ENCODE measurements around the gene FARP2.
"Not testable (repeated sequence)": the region's sequence is repeated elsewhere in the genome, so short reads cannot be mapped to it uniquely, and the experiment has no call there.

The FARP2 gene, protein sequence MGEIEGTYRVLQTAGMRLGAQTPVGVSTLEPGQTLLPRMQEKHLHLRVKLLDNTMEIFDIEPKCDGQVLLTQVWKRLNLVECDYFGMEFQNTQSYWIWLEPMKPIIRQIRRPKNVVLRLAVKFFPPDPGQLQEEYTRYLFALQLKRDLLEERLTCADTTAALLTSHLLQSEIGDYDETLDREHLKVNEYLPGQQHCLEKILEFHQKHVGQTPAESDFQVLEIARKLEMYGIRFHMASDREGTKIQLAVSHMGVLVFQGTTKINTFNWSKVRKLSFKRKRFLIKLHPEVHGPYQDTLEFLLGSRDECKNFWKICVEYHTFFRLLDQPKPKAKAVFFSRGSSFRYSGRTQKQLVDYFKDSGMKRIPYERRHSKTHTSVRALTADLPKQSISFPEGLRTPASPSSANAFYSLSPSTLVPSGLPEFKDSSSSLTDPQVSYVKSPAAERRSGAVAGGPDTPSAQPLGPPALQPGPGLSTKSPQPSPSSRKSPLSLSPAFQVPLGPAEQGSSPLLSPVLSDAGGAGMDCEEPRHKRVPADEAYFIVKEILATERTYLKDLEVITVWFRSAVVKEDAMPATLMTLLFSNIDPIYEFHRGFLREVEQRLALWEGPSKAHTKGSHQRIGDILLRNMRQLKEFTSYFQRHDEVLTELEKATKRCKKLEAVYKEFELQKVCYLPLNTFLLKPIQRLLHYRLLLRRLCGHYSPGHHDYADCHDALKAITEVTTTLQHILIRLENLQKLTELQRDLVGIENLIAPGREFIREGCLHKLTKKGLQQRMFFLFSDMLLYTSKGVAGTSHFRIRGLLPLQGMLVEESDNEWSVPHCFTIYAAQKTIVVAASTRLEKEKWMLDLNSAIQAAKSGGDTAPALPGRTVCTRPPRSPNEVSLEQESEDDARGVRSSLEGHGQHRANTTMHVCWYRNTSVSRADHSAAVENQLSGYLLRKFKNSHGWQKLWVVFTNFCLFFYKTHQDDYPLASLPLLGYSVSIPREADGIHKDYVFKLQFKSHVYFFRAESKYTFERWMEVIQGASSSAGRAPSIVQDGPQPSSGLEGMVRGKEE

DNA sequence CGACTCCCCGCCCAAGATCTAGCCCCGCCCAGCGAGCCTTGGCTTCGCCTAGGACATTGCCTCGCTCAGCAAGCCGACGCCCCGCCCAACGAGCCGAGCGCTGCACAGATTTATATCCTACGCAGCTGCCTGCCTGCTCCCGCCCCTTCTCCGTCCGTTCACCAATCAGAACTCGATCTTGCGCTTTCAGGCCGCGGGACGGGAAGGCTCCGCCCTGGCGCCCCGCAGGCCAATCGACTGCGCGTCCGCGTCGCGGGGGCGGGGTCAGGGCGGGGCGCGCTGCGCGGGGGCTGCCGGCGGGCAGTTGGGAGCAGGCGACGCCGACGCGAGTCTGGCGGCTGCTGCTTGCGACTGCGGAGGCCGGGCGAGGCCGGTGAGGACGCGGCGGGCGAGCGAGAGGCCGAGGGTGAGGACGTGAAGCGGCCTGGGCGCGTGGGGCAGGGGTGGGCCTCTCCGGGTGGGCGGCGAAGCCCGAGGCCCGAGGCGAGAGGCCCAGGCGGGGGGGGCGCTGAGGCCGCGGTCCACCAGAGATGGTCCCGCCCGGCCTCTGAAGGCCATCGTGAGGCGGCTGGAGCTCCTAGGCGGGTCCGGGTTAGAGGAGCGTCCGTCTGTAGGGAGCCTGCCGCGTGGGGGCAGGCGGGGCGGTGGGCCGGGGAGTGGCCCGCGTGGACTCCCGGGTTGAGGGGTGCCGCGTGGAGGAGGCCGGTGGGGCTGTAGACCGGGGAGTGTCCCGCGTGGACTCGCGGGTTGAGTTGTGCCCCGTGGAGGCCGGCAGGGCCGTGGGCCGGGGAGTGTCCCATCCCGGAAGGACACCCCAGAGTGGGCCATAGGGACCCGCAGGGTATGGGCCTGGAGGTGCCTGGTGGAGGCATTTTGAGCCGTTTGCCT, at the start of gene FARP2:
FARP2 (plus strand) TSS at position 303 of the 888 bp plus-strand sequence. CDS start 16,823 bp downstream, outside the sequence.
- DNase-seq = peak; percentile 42 to 100 (median 98)

DNA sequence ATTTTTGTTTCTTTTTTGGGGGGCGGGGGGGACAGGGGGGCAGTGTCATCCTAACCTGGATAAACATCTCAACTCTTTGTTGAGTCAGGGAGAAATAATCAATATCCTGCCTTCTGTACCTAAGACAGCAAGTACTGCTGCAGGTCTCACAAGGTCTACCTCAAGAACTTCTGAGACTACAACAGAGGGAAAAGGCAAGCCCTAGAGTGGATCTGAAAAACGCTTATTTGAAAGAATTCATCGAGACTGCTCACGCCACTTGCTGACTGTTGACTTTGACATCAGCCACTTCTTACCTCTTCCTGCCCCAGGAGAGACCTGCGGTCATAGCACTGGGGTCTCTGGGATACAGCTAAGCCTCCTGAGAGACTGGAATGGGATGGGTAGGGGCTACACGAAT, 49.0 kb upstream of the FARP2 start:
- no peak for DNase-seq

DNA sequence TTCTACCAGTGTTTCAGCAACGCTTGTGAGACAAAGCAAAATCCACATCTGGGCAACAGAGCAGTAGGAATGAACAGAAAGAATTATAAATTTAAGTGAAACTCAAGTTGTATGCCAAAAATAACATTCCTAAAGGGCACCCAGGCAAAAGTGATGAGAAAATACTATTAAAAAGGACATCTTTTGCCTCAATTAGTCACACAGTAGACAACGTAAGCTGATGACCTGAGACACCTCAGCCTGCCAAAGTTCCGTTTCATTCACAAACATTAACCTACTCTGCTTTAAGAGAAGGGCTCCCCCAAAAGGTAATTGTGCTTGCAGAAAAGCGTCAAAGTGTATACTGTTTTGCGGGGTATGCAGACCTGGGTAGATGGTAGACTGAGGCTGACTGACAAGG, 47.8 kb upstream of the FARP2 start:
- no peak for DNase-seq

DNA sequence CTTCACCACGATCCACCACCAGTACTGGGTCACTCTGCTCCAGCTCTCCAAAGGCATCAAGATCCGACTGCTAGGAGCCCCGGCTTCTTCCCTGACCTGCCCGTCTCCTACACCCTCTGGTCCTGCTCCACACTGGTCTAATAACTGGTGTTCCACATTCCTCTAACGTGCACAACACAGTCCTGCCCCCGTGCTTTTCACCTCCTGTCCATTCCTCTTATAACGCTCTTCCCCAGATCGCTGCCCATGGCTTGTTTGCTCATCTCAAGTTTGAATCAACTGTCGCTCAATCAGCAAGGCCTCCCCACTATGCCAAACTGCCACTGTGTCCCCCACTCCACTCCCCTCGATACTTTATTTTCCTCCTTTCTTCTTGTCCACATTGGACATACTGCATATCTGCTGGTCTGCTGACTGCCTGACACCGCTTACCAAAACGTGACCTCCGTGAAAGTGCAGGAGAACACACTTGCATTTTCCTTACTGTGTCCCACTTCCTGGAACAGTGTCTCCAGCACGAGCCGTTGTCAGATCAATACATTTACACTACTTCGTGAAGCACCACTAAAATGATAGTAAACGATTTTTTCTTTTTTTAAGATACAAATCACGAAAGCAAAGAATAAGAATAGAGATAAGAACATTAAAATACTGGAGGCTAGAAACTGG, 47.1 kb upstream of the FARP2 start:
- no peak for DNase-seq

DNA sequence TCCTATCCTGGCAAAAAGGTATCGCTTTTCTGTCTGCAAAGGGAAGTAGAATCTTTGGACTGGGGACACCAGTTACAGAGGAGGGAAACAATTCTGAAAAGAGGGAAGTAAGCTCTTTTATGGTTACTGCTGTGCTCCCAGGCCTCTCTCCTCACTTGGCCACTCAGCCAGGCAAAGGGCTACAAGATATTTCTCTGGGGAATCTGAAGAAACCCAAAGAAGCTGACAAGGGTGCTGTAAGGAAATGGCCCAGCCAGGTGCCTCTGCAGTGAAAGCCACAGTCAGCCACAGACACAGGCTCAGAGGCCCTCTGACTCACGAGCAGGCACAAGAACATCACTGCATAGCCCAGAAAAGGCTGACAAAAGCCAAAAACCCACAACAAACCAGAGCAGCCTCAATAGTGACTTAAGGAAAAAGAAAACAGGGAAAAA, 46.4 kb upstream of the FARP2 start:
- peak in 2 of 51 donors; percentile 4 to 19 for DNase-seq

DNA sequence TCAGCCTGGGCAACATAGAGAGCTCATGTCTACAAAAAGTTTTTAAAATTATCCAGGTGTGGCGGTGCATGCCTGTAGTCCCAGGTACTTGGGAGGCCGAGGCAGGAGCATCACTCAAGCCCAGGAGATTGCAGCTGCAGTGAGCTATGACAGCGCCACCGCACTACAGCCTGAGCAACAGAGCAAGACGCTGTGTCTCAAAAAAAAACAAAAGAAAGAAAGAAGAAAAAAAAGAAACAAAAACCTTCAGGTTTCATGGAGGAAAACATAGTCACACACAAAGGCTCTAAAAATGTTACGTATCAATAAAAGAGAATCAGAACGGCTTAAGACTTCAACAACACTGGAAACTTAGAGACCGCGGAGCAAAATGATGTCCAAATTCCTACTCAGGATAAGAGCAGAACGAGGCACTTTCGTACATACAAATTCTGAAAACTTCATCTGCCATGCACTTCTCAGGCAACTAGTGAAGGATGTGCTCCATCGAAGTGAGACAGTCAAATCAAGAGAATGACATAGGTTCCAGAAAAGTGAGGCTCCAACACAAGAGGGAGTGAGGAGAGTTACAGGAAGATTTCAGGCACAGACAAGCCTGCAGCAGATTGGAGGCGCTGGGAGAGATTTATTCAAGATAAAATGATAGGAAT, 45.0 kb upstream of the FARP2 start:
- no peak for DNase-seq

DNA sequence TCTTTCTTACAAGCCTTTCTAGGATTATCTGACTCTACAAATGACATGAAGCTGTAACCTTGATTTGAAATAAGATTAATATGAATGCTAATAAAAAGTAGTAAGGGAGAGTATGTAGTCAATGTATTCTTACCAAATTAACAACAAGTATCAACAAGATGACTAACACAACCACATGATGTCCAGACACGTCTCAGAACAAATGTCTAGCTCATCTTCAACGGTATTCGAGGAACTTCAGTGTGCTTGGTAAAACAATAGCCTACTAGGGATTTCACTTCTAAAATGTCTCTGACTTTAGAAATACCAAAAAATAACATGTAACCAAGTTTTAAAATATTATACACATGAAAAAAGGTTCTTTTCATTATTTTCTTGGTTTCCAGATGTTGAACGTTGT, 44.0 kb upstream of the FARP2 start:
- DNase-seq = no peak

DNA sequence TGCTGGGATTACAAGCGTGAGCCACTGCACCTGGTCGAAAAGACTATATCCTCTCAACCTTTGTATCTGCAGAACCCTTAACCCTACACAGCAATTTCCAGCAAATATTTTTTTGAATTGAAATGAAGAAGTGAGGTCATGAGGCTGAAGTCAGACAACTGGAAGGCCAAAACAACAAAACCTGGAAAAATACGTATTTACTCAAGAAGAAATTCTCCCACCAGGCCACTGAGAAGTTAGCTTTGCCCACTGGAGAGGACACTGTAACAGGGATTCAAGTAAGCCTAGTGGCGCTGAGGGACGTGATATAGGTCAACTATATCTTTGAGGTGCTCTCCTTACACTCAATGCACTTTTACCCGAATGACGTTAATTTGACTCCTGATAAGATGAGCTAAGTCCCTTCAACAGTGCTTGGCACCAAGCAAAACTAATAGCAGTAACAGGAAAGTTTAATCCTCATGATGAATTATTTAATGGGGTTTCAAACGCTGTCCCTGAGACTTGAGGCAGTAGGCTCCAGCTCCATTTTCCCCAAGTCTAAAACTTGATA, 42.5 kb upstream of the FARP2 start:
- no peak for DNase-seq

DNA sequence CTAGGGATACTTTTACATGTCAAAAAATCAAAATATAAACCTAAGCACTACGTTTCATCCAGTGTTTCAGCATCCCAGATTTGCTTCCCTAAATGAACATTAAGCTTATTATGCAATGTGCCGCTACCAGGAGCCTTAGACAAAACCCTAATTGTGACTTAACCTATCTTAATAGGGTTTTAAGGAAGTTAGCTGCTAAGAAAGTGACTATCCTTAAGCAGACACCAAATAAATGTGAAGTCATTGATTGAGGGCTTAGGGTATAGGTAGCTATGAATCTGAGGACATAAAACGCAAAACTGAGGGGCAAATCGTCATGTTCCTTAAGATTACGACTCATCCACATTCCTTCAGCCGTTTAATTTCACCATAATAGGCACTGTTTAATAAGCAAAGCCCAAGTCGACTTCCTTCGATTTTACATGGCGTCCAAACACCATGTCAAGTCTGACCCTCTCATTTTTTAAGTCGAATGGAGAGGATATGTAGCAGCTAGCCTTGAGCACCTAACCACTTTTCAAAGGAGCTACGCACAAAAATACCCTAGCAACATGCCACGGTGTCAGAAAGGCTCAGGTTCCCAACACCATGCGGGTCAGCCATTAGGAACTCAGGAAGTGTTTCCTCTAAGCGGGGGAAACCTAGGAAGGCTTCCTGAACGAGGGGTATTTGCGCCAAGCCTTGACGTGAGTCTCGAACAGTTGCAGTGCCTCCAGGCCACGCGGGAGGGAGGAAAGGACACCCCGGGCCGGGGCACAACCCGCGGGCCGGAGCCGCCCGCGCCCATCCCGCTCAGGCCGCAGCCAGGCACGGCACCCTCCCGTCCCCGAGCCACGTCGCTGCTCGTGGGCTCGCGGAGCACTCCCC, 41.6 kb upstream of the FARP2 start:
- DNase-seq = peak in 4 of 51 donors; percentile 41 to 77 (median 56)

DNA sequence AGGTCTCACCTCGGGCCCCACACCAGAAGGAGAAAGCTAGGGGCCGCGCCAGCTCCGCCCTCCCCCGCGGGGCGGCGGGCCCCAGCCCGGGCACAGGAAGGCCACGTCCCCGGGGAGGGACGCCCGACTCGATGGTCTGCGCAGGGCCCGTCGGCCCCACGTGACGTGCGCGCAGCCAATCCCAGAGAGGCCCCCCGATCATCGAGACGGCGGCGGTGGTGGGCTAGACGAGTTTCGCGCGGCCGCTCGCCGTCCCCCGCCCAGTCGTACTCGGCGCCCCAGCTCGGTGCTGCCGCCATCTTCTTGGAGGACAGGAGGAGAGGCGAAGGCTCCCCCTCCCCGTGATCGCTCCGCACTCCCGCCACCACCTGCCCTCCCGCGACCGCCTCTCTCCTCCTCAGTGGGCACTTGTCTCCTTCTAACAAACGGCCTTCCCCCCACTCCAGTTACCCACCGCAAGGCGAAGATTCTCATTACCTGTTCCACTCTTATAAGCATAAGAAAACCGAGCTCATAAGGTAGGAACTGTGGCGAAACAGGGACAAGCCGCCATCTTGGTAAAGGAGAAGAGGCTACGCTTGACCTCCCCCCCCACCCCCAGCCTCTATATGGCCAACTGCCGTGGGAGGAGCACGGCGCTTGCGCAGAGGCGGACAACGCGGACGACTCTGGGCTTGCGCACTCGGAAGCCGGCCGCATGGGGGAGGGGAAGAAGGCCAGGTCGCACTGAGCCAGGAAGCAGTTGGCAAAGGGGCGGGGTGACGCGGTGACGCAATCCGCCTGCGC, 40.8 kb upstream of the FARP2 start, which contains the start of gene HDLBP:
HDLBP (minus strand) TSS at position 580 of the 786 bp plus-strand sequence. CDS start 48,803 bp downstream, outside the sequence.
- peak; percentile 90 to 100 (median 97) for DNase-seq

DNA sequence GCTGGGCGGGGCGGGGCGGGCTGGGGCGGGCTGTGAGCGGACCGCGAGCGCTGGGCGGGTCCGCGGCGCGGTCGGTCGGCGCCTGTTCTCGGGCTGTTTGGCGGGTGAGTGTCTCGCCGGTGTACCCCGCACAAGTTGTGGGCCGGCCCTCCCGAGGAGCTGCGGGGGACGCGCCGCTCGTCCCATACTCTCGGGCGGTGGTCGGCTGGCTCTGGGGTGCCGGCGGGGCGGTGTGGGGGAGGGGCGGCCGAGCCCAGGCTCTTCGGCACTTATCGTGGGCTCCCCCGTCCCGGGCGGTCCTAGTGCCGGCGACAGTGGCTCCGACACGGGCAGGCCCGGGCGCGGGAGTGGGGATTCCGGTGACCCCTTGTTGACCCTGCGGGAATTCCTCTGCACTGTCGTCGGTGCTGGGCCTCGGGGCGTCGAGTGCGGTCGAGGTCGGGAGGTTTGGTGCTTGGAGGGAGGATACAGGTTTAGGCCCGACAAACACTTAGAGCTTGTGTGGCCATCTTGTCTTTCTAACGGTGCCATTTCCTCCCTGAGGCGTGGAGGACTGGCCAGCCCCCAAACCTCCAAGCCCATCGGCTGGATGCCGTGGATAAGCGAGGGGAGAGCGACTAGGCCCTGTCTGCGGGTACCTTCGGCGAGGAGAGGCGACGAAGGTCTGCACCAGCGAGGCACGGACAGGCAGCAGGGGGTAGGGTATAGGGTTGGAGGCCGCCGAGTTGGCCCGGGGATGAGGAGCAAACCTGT, 40.0 kb upstream of the FARP2 start, which contains the start of gene SEPTIN2:
SEPTIN2 (plus strand) TSS at position 47 of the 753 bp plus-strand sequence. CDS start 8,308 bp downstream, outside the sequence.
- DNase-seq = peak in 45 of 51 donors; percentile 47 to 97 (median 82)

DNA sequence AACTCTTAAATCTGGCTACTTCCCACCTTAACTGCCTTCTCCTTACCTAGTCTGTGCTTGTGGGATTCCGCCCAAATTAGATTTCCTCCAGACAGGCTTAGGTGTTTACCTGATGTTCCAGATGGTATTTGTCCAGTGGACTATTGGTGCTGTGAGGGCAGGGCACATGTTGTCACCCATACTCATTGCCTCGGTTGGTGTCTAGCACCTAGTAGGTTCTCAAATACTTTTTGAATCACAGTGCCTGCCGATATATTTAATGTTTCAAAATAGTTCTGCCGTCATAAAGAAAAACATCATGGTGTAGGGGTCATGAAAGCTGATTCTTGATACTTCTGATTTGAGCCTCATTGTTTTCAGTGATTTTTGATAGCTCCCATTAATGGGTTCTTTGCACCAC, 39.3 kb upstream of the FARP2 start:
- DNase-seq = no peak

DNA sequence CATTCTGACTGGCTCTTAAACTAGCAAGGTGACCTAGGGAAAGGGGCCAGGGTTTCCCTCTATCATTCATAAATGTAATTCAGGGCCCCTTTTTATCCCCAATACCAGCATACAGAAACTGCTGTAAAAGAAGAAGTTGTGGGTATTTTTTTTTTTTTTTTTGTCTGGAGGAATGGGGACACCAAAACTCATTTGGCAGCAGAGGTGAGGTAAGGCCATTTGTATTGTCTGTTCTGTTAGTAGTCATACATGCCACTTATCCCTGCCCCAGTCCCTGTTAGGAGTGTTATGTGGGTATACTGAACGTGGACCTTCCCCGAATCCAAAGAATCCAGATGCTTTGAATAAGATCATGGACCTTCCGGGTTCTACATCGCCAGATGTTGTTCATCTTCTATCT, 38.7 kb upstream of the FARP2 start:
- no peak for DNase-seq

DNA sequence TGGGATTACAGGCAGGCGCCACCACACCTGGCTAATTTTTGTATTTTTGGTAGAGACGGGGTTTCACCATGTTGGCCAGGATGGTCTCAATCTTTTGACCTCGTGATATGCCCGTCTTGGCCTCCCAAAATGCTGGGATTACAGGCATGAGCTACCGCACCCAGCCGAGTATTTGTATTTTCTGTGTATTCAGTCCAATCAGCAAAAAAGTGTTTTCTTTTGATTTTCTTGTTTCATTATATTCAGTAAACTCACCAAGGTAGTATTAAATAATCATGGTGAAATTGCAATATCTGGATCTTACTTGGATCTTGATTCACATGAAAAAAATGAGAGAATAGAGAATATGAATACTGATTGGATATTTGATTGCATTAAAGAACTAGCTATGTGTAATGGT, 37.3 kb upstream of the FARP2 start:
- not testable (repeated sequence) for DNase-seq

DNA sequence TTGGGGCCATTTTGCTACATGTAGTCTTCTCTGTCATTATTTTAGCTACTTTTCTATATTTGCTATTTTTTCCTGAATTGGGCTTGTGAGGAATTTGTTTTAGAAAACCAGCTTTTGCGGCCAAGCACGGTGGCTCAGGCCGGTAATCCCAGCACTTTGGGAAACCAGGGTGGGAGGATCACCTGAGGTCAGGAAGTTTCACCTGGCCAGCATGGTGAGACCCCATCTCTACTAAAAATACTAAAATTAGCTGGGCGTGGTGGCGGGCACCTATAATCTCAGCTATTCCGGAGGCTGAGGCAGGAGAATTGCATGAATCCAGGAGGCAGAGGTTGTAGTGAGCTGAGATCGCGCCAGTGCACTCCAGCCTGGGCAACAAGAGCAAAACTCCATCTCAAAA, 35.7 kb upstream of the FARP2 start:
- no peak for DNase-seq

DNA sequence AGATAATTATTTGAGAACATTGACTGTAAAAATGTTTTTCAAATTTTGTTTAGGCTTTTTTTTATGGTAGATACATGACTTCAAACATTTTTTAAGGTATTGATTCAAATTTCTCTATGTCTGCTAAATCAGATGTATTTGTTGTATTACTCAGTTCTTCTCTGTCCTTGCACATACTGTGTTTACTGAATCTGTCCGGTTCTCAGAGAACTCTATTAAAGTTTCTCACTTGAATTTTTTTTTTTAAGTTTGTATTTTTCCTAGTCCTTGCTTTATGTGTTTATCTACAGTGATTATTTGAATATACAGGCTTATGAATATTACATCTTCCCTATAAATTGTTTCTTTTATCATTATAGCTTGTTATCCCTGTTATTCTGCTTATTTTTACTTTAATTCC, 35.1 kb upstream of the FARP2 start:
- no peak for DNase-seq

DNA sequence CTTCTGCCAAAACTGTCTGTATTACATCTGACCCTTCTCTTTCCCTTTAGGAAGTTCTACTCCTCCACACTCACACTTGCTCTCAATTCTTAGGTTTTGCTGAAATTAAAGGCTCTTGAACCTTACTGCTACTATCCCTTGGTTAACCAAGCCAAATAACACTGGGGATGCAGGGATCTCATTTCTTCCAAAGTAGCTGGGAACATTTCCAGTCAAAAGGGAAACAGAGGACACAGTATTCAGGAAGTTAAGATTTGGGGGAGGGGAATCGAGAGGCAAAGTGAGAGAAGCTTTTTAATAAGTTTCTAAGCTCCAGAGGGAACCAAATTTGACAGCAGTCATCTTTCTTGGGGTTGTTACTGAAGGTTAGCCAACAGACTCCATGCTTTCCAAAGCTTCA, 34.2 kb upstream of the FARP2 start:
- DNase-seq = no peak

Measured in hypothalamus (tissue), 51 donors.